H1 (cell line): ENCODE data around the gene SRF. TPM values are rescaled to one million over a fixed set of nuclear protein-coding genes. Genes with fewer than 3 reads are reported as not detected.

ENCODE experiments used
- BRCA1 ChIP-seq: IDR thresholded peaks from 2 replicates; pipeline ENCODE4 v1.6.1; 2012; ENCODE audit warnings: low read depth, low read length, improper control_type of control experiment
- CBX5 ChIP-seq: fragments of 300-800, 300-1000 bp; sonication (generic); IDR thresholded peaks from 2 replicates; pipeline ENCODE4 v1.7.1; 2016; ENCODE audit warnings: antibody characterized with exemption, low read length, low read depth
- CHD2 ChIP-seq: IDR thresholded peaks from 2 replicates; pipeline ENCODE4 v1.6.1; 2012; ENCODE audit warnings: low read length, improper control_type of control experiment
- CHD7 ChIP-seq: fragments of 300-600 bp; sonication (generic); IDR thresholded peaks from 2 replicates; pipeline ENCODE4 v1.7.1; 2012; ENCODE audit warnings: low read length, moderate library complexity, mild to moderate bottlenecking, inconsistent platforms; ENCODE audit not compliant: insufficient replicate concordance
- CREB1 ChIP-seq: IDR thresholded peaks from 2 replicates; pipeline ENCODE4 v1.6.1; 2012; ENCODE audit warnings: inconsistent platforms
- POLR2AphosphoS5 ChIP-seq: IDR thresholded peaks from 2 replicates; pipeline ENCODE4 v1.6.1; 2011; ENCODE audit warnings: low read depth, low read length
- RAD21 ChIP-seq, 2 experiments: IDR thresholded peaks in 1 of 2; conservative IDR thresholded peaks in 1 of 2; 2 replicates each; pipeline ENCODE4 v1.6.1; 2011; ENCODE audit warnings: low read depth in 2 of 2, low read length in 2 of 2, improper control_type of control experiment in 1 of 2, inconsistent platforms in 1 of 2, mild to moderate bottlenecking in 1 of 2, moderate library complexity in 1 of 2
- SAP30 ChIP-seq: fragments of 300-600 bp; sonication (generic); IDR thresholded peaks from 2 replicates; pipeline ENCODE4 v1.7.1; 2012; ENCODE audit warnings: low read length, moderate library complexity, mild to moderate bottlenecking, inconsistent platforms; ENCODE audit not compliant: insufficient read depth, insufficient replicate concordance
- SP2 ChIP-seq: IDR thresholded peaks from 2 replicates; pipeline ENCODE4 v1.6.1; 2012; ENCODE audit warnings: mild to moderate bottlenecking, low read length, inconsistent platforms
- TAF1 ChIP-seq: IDR thresholded peaks from 2 replicates; pipeline ENCODE4 v1.6.1; 2011; ENCODE audit warnings: mild to moderate bottlenecking, low read depth, low read length
- TCF12 ChIP-seq: IDR thresholded peaks from 2 replicates; pipeline ENCODE4 v1.6.1; 2011; ENCODE audit warnings: low read depth, mild to moderate bottlenecking, low read length
- polyA plus RNA-seq, 7 experiments: library from polyadenylated mRNA; depleted of rRNA in 3 of 7; stranded (reverse) in 5 of 7; unstranded in 2 of 7; fragments of >200 nt in 5 of 7; fragments of 200-250 nt in 2 of 7; gene quantifications; 1 replicate in 5 of 7; 2 replicates in 1 of 7; 4 replicates in 1 of 7; pipeline versions ENCODE4 v1.2.1 to v1.2.3, GENCODE V29; 2011 to 2013; ENCODE audit warnings: missing spikeins in 2 of 7, mixed read lengths in 2 of 7
- total RNA-seq: library from RNA; stranded (reverse); fragmentation: NEBNext Ultra II Directional; extraction: Animal tissue kit (Norgen Biotek cat#: 25700); gene quantifications from 2 replicates; pipeline ENCODE4 v1.2.1, GENCODE V29; 2021

The SRF gene
- total and polyA plus RNA-seq, 2 of the 8 experiments (the other 6 are each of a cell fraction or from before 2014, with no cell fraction given): 49.0 to 69.5 TPM

DNA sequence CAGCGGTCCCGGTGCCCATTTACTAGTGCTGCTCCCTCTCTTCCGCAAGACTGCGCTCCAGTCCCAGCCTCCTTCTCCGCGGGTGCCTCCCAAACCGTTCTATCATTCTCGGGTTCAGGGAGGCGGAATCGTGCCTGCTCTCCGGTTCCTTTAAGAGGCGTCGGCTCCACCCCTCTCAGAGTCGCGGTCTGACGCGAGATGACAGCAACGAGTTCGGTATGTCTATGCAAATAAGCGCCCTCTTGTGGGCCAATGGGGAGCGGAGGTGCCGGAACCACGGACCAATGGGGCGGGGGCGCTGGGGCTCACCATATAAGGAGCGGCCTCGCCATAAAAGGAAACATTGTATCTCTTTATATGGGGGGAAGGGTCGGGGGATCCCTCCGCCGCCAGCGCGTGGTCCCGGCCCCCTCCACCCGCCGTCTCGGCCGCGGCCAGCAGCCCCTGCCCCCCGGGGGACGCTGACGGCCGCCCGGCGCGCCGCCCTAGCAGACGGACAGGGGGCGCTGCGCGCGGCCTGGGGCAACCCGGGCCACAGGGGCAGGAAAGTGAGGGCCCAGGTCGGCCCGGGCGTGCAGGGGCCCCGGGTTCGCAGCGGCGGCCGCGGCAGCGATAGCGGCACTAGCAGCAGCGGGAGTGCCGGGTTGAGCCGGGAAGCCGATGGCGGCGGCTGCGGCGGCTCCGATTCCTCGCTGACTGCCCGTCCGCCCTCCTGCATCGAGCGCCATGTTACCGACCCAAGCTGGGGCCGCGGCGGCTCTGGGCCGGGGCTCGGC lies at the start of gene SRF (continued):
- TF ChIP-seq CBX5 (no peak), CHD2 (peak; percentile 75), CHD7 (no peak), BRCA1 (no peak), CREB1 (peak; percentile 86), SP2 (no peak), SAP30 (no peak), RAD21 (IDR thresholded peaks at IDR 0.05 in 1 of 2, conservative IDR thresholded peaks at IDR 0.05 in 1 of 2; ENCODE audit: low read depth in 2 of 2, low read length in 2 of 2) (peak; percentile 14 to 51; a peak in 3 of 4 replicates), TCF12 (peak; percentile 64; the same call in 1 of the 2 replicates), TAF1 (peak; percentile 78), POLR2AphosphoS5 (peak; percentile 81)
